WTC11 (cell line): ENCODE data around the gene PPP1R12B.

Source experiments
- CREB1 ChIP-seq: sonication (generic); formaldehyde crosslinking; IDR thresholded peaks from 2 replicates; pipeline ENCODE4 v1.8.0; 2023; ENCODE audit warnings: mild to moderate bottlenecking, missing genetic modification reagents
- CREM ChIP-seq: sonication (generic); formaldehyde crosslinking; IDR thresholded peaks from 2 replicates; pipeline ENCODE4 v1.8.1; 2022; ENCODE audit warnings: mild to moderate bottlenecking, missing genetic modification reagents, moderate library complexity
- FOXJ3 ChIP-seq: sonication (generic); formaldehyde crosslinking; IDR thresholded peaks from 2 replicates; pipeline ENCODE4 v1.9.0; 2021; ENCODE audit warnings: missing genetic modification reagents, mild to moderate bottlenecking, borderline replicate concordance
- GRHL2 ChIP-seq: fragments of 250-450 bp; sonication (Bioruptor Pico); IDR thresholded peaks from 2 replicates; pipeline ENCODE4 v1.8.0; 2022; ENCODE audit warnings: mild to moderate bottlenecking, moderate library complexity; ENCODE audit not compliant: insufficient replicate concordance, severe bottlenecking
- NFE2L1 ChIP-seq: sonication (generic); formaldehyde crosslinking; IDR thresholded peaks from 2 replicates; pipeline ENCODE4 v1.8.1; 2023; ENCODE audit warnings: missing genetic modification reagents
- NR2C2 ChIP-seq: sonication (generic); formaldehyde crosslinking; IDR thresholded peaks from 2 replicates; pipeline ENCODE4 v1.8.0; 2022; ENCODE audit warnings: mild to moderate bottlenecking, missing genetic modification reagents
- TCF7 ChIP-seq: sonication (generic); formaldehyde crosslinking; IDR thresholded peaks from 2 replicates; pipeline ENCODE4 v1.8.0; 2022; ENCODE audit warnings: mild to moderate bottlenecking, low read depth, missing genetic modification reagents, moderate library complexity
- ZNF232 ChIP-seq: sonication (generic); formaldehyde crosslinking; IDR thresholded peaks from 2 replicates; pipeline ENCODE4 v1.8.0; 2022; ENCODE audit warnings: mild to moderate bottlenecking, missing genetic modification reagents
- ZNF423 ChIP-seq: fragments of 250-450 bp; sonication (Bioruptor Pico); IDR thresholded peaks from 2 replicates; pipeline ENCODE4 v2.1.2; 2022; ENCODE audit warnings: mild to moderate bottlenecking, moderate library complexity
- TF ChIP-seq, protein P1 (sequence below): fragments of 200-600 bp; IDR thresholded peaks from 2 replicates; pipeline ENCODE4 v1.8.0; 2022; ENCODE audit warnings: antibody characterized with exemption
- TF ChIP-seq, protein P2 (sequence below): sonication (generic); formaldehyde crosslinking; IDR thresholded peaks from 2 replicates; pipeline ENCODE4 v1.8.0; 2022; ENCODE audit warnings: mild to moderate bottlenecking, missing genetic modification reagents

GRCh38 chr1:202621446-202621845, 272.9 kb downstream of the PPP1R12B start:
- TF ChIP-seq, protein P1, sequence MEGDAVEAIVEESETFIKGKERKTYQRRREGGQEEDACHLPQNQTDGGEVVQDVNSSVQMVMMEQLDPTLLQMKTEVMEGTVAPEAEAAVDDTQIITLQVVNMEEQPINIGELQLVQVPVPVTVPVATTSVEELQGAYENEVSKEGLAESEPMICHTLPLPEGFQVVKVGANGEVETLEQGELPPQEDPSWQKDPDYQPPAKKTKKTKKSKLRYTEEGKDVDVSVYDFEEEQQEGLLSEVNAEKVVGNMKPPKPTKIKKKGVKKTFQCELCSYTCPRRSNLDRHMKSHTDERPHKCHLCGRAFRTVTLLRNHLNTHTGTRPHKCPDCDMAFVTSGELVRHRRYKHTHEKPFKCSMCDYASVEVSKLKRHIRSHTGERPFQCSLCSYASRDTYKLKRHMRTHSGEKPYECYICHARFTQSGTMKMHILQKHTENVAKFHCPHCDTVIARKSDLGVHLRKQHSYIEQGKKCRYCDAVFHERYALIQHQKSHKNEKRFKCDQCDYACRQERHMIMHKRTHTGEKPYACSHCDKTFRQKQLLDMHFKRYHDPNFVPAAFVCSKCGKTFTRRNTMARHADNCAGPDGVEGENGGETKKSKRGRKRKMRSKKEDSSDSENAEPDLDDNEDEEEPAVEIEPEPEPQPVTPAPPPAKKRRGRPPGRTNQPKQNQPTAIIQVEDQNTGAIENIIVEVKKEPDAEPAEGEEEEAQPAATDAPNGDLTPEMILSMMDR: no peak
- TF ChIP-seq NR2C2 (CRISPR knock-in tag) (no peak), FOXJ3 (CRISPR knock-in tag) (no peak), ZNF232 (CRISPR knock-in tag) (no peak), CREM (no peak), GRHL2 (no peak), ZNF423 (CRISPR knock-in tag) (no peak), CREB1 (no peak), TCF7 (CRISPR knock-in tag) (no peak), NFE2L1 (CRISPR knock-in tag) (no peak)
- TF ChIP-seq, protein P2, sequence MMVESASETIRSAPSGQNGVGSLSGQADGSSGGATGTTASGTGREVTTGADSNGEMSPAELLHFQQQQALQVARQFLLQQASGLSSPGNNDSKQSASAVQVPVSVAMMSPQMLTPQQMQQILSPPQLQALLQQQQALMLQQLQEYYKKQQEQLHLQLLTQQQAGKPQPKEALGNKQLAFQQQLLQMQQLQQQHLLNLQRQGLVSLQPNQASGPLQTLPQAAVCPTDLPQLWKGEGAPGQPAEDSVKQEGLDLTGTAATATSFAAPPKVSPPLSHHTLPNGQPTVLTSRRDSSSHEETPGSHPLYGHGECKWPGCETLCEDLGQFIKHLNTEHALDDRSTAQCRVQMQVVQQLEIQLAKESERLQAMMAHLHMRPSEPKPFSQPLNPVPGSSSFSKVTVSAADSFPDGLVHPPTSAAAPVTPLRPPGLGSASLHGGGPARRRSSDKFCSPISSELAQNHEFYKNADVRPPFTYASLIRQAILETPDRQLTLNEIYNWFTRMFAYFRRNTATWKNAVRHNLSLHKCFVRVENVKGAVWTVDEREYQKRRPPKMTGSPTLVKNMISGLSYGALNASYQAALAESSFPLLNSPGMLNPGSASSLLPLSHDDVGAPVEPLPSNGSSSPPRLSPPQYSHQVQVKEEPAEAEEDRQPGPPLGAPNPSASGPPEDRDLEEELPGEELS (CRISPR knock-in tag): no peak
